Endothelial cell (in vitro differentiated cells): Measurements from ENCODE around the gene KLF16. TPM values are rescaled to one million over a fixed set of nuclear protein-coding genes. Genes with fewer than 3 reads are reported as not detected.
A peak's percentile ranks its signal among the peaks of the same experiment; 100 is the strongest.

Experiments
- DNase-seq: peaks from one replicate; pipeline ENCODE4 v3.0.0; 2021; ENCODE audit warnings: low spot score
- H3K27ac Mint-ChIP-seq: one replicate; pipeline ENCODE4 v1.8.0; 2021; ENCODE audit warnings: mixed read lengths, inconsistent platforms; ENCODE audit not compliant: unreplicated experiment
- H3K27me3 Mint-ChIP-seq: one replicate; pipeline ENCODE4 v1.8.0; 2021; ENCODE audit warnings: mild to moderate bottlenecking, moderate library complexity, mixed read lengths, inconsistent platforms; ENCODE audit not compliant: unreplicated experiment
- H3K36me3 Mint-ChIP-seq: one replicate; pipeline ENCODE4 v1.8.0; 2021; ENCODE audit warnings: mild to moderate bottlenecking, low read depth, mixed read lengths, inconsistent platforms; ENCODE audit not compliant: unreplicated experiment
- H3K4me1 Mint-ChIP-seq: one replicate; pipeline ENCODE4 v1.8.0; 2021; ENCODE audit warnings: mild to moderate bottlenecking, mixed read lengths, inconsistent platforms; ENCODE audit not compliant: unreplicated experiment
- H3K4me3 Mint-ChIP-seq: one replicate; pipeline ENCODE4 v1.8.0; 2021; ENCODE audit warnings: mild to moderate bottlenecking, mixed read lengths, inconsistent platforms; ENCODE audit not compliant: unreplicated experiment
- H3K9me3 Mint-ChIP-seq: one replicate; pipeline ENCODE4 v1.8.0; 2021; ENCODE audit warnings: mixed read lengths, inconsistent platforms; ENCODE audit not compliant: unreplicated experiment
- total RNA-seq: library from RNA; stranded (reverse); fragmentation: NEBNext Ultra II Directional; extraction: Animal tissue kit (Norgen Biotek cat#: 25700); gene quantifications from one replicate; pipeline ENCODE4 v1.2.1, GENCODE V29; 2021; ENCODE audit not compliant: unreplicated experiment
- TF ChIP-seq, protein P1 (sequence below): fragments of 200-600 bp; sonication (generic); IDR thresholded peaks from one replicate; pipeline ENCODE4 v1.5.0; 2021; ENCODE audit warnings: antibody characterized with exemption; ENCODE audit not compliant: unreplicated experiment

KLF16 gene
- total RNA-seq, 1 donor from 2014 or later: 19.9 TPM

- H3K36me3 Mint-ChIP-seq: peaks cover 5% of the 10 kb centered on the region
- TF ChIP-seq, protein P1, sequence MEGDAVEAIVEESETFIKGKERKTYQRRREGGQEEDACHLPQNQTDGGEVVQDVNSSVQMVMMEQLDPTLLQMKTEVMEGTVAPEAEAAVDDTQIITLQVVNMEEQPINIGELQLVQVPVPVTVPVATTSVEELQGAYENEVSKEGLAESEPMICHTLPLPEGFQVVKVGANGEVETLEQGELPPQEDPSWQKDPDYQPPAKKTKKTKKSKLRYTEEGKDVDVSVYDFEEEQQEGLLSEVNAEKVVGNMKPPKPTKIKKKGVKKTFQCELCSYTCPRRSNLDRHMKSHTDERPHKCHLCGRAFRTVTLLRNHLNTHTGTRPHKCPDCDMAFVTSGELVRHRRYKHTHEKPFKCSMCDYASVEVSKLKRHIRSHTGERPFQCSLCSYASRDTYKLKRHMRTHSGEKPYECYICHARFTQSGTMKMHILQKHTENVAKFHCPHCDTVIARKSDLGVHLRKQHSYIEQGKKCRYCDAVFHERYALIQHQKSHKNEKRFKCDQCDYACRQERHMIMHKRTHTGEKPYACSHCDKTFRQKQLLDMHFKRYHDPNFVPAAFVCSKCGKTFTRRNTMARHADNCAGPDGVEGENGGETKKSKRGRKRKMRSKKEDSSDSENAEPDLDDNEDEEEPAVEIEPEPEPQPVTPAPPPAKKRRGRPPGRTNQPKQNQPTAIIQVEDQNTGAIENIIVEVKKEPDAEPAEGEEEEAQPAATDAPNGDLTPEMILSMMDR: no peak
- H3K27ac Mint-ChIP-seq: no peak overlapping the region
- peaks cover 6% of the 10 kb centered on the region for H3K4me1 Mint-ChIP-seq
- H3K9me3 Mint-ChIP-seq: no peaks in the 10 kb centered on the region
- no peak overlapping the region for H3K4me3 Mint-ChIP-seq
- peaks cover 8% of the 10 kb centered on the region for H3K27me3 Mint-ChIP-seq
- DNase-seq: no peak
Observed at GRCh38 chr19:1855828-1856255, 7.5 kb downstream of the KLF16 start.

DNA sequence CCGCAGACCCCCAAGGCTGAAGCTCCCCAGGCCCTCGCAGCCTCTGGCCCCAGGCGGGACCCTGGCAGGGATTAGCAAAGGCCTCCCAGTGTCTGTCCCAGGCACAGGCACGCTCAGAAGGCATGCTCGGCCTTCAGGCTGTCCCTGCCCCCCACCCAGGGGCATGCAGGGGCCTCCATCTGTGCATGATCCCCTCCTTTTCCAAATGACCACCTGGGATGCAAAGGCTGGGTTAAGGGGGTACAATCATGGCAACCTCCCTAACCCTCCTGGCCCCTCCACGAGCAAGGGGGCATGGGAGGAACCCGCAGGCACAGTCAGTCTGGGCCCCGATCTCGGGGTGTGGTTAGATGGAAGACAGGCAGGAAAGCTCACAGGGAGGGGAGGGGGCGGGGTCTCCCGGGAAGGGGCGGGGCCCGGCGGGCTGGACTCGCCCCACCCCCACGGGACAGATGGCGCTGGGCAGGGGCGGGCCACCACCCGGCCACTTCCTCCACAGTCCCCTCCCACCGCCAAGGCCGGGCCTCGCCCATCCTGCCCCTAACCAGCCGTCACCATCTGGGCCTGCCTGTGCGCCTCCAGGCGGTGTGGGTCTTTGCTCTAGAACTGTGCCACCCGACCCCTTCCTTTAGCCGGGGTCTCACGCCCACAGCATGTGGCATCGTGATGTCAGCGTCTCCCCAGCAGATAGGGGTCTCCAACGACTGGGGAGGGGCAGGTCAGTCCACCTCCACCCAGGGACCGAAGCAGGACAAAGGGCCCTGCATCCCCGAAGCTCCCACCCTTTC, 8.1 kb downstream of the KLF16 start:
- no peak overlapping the region for H3K27ac Mint-ChIP-seq
- no peak overlapping the region for H3K4me3 Mint-ChIP-seq
- DNase-seq: peak; percentile 85
- H3K36me3 Mint-ChIP-seq: peaks cover 5% of the 10 kb centered on the region
- H3K9me3 Mint-ChIP-seq: no peaks in the 10 kb centered on the region
- peaks cover 6% of the 10 kb centered on the region for H3K4me1 Mint-ChIP-seq
- TF ChIP-seq, protein P1: no peak
- H3K27me3 Mint-ChIP-seq: peaks cover 12% of the 10 kb centered on the region

DNA sequence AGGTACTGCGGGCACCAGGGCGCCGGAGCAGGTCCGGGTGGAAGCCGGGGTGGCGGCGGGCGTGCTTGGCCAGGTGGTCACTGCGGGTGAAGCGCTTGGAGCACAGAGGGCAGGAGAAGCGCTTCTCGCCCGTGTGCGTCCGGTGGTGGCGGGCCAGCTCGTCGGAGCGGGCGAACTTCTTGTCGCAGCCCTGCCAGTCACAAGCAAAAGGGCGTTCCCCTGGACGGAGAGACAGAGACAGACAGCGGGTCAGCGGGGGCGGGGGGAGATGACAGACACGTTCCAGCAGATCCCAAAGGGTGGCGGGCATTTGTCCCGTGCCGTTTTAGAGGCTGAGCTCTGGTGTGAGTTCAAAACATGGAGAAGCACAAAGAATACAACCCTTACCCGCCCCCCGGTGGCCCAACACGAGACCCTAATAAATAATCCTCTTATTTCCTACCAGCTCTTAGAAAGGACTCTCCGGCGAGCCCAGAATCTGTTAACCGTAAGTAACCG, 8.8 kb downstream of the KLF16 start:
- Mint-ChIP-seq H3K4me1 (peaks cover 6% of the 10 kb centered on the region), H3K4me3 (no peak overlapping the region)

DNA sequence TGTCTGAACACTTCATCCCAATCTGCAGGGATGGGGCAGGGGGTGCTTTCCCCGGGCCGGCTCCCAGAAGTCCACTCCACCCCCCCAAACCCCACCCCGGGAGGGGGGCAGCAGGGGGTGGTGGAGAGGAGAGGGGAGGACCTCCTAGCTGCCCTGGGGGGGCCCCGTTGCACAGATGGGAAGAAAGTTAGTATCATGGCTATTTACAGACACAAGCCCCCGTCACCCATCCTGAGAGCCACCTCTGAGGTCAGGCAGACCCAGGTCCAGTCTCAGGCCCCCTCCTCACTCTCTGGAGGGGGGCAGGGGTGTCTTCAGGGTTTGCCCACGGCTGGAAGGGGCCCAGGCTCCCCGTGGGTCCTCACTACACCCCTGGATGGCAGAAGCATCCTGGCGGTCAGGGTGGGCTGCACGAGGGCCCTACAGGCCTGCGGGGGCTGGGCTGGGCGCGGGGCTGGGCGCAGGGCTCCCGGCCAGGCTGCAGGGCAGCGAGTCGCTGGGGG, 9.3 kb downstream of the KLF16 start:
- H3K4me3 Mint-ChIP-seq: no peak overlapping the region
- H3K9me3 Mint-ChIP-seq: no peaks in the 10 kb centered on the region
- no peak overlapping the region for H3K27ac Mint-ChIP-seq
- peak; percentile 15 for DNase-seq
- H3K4me1 Mint-ChIP-seq: peaks cover 4% of the 10 kb centered on the region
- H3K27me3 Mint-ChIP-seq: peaks cover 21% of the 10 kb centered on the region
- H3K36me3 Mint-ChIP-seq: peaks cover 5% of the 10 kb centered on the region
- TF ChIP-seq, protein P1: no peak

More for the DNA sequence above, 8.8 kb downstream of the KLF16 start:
- peak; percentile 20 for DNase-seq
- peaks cover 17% of the 10 kb centered on the region for H3K27me3 Mint-ChIP-seq
- peaks cover 5% of the 10 kb centered on the region for H3K36me3 Mint-ChIP-seq
- TF ChIP-seq, protein P1: no peak
- H3K27ac Mint-ChIP-seq: no peak overlapping the region
- no peaks in the 10 kb centered on the region for H3K9me3 Mint-ChIP-seq
